ENCODE measurements around the gene ZNF605.
"Not testable (repeated sequence)": the region's sequence is repeated elsewhere in the genome, so short reads cannot be mapped to it uniquely, and the experiment has no call there.

Gene ZNF605

DNA sequence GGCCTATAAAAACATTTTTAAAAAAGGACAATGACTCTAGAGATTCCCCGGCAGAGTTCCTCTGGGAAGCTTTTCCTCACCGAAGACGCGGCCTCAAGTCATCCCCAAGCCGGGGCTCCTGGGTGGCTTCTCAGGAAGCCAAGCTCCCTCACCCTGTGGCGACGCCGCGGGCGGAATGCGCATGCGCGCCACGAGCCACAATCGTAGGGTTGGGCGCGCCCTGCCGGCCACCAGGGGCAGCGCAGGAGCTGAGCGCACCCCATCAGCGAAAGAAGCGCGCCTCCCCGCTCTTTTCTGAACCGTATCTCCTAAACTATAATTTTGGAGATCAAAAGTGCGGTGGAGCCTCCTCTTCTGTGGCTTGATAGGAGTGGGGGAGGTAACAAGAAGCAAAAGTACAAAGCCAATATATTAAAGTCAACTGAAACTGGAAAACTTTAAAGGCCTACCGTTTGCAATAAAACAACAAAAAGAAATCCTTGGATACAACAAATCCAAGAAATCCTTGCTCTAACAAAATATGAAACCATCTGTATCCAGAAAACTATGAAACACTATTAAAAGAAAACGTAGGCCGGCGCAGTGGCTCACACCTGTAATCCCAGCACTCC is 51.3 kb downstream of the ZNF605 start:
- Histone ChIP-seq H3K9me3 (ENCODE audit: control insufficient read depth in 1 of 2, low read length in 2 of 2) (peaks cover 0 to 2% of the 10 kb centered on the region in 2 donors), H3K27ac (ENCODE audit: low read length) (no peak overlapping the region), H3K4me3 (ENCODE audit: low read depth in 1 of 2, low read length in 2 of 2) (peak overlapping the region in 1 of 2 donors; percentile 42), H3K4me1 (ENCODE audit: control insufficient read depth in 1 of 2, insufficient read depth in 2 of 2, low read length in 2 of 2) (no peaks in the 10 kb centered on the region), H3K27me3 (ENCODE audit: low read depth, low read length) (no peaks in the 10 kb centered on the region), H3K36me3 (ENCODE audit: control insufficient read depth in 1 of 2, insufficient read depth in 2 of 2, low read length in 2 of 2) (no peaks in the 10 kb centered on the region)

DNA sequence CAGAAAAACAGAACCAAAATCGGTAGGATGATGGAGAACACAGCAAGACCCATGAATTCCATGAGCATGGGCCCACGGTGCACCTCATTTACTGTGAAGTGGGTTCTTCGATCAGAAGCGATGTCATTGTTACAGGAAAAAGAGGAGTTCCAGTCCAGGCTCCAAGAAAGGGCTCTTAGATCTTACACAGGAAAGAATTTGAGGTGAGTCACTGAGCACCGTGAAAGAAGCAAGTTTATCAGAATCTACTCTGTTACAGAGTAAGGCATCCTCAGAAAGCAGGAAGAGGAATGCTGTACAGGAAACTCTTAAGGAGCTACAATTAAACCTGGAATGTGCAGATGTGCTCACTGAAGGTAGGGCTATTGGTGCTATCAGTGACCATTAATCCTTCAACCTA is 57.1 kb downstream of the ZNF605 start:
- Histone ChIP-seq H3K27ac (ENCODE audit: low read length) (no peak overlapping the region), H3K4me1 (ENCODE audit: control insufficient read depth in 1 of 2, insufficient read depth in 2 of 2, low read length in 2 of 2) (no peaks in the 10 kb centered on the region), H3K9me3 (ENCODE audit: control insufficient read depth in 1 of 2, low read length in 2 of 2) (no peaks in the 10 kb centered on the region), H3K27me3 (ENCODE audit: low read depth, low read length) (no peaks in the 10 kb centered on the region), H3K4me3 (ENCODE audit: low read depth in 1 of 2, low read length in 2 of 2) (no peak overlapping the region), H3K36me3 (ENCODE audit: control insufficient read depth in 1 of 2, insufficient read depth in 2 of 2, low read length in 2 of 2) (no peaks in the 10 kb centered on the region)

DNA sequence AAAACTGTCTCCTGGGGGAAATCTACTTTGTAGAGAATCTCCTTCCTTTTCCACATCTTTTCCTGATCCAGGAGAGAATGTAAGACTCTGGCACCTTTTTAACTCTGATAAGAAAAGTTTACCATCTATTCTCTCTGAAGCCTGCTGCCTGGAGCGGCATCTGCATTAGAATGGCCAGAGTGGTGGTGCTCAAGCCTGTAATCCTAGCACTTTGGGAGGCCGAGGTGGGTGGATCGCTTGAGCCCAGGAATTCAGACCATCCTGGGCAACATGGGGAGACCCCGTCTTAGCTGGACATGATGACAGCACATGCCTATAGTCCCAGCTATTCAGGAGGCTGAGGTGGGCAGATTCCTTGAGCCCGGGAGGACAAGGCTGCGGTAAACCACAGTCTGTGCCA is 67.3 kb downstream of the ZNF605 start:
- Histone ChIP-seq H3K4me1 (ENCODE audit: control insufficient read depth in 1 of 2, insufficient read depth in 2 of 2, low read length in 2 of 2) (peaks cover 0 to 6% of the 10 kb centered on the region in 2 donors), H3K27ac (ENCODE audit: low read length) (no peak overlapping the region), H3K4me3 (ENCODE audit: low read depth in 1 of 2, low read length in 2 of 2) (peak overlapping the region in 1 of 2 donors; percentile 91), H3K36me3 (ENCODE audit: control insufficient read depth in 1 of 2, insufficient read depth in 2 of 2, low read length in 2 of 2) (no peaks in the 10 kb centered on the region), H3K9me3 (ENCODE audit: control insufficient read depth in 1 of 2, low read length in 2 of 2) (no peaks in the 10 kb centered on the region), H3K27me3 (ENCODE audit: low read depth, low read length) (no peaks in the 10 kb centered on the region)

DNA sequence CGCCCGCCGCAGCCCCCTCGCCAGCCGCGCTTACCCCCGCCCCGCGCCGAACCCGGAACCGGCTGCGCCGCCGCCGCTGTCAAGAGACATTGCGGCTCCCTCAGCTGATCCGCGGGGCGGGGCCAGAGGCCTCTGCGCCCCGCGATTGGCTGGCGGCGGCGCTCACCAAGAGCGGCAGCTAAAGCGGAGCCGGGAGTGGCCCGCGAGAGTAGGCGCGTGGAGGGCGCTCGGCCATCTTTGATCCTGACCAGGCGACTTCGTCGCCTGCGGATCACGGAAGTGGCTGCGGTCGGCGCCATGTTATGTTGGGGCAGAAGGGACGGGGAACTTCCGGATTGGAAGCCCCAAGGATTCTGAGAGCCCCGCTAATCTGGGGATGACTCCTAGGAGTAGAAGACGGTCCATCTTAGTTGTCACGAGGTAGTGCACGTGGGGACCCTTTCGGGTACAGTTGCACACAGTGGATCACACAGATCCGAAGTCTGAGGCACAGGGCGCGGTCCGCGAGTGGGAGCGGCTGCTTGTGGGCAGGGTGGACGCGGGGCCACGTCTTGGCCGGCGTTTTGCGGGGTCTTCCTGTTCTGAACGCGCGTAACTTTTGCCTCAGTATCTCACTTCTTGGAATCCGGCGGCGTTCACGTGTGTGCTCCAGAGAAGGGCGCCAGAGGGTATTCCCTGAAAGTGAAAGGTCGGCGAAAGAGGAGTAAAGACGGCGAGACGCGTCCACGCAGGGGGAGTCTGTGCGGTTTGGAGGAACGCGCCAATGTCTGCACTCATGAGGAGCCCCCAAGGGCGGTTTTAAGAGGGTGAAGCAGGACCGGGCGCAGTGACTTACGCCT is 68.4 kb downstream of the ZNF605 start, which contains the start of gene CHFR:
Gene CHFR, minus strand, starts transcription at position 93 of the 839 bp plus-strand sequence. CDS start 277 bp downstream, outside the sequence.
- Histone ChIP-seq H3K27ac (ENCODE audit: low read length) (peak within 1 kb of the TSS; percentile 97), H3K9me3 (ENCODE audit: control insufficient read depth in 1 of 2, low read length in 2 of 2) (no peaks in the 10 kb centered on the region), H3K27me3 (ENCODE audit: low read depth, low read length) (no peaks in the 10 kb centered on the region), H3K4me1 (ENCODE audit: control insufficient read depth in 1 of 2, insufficient read depth in 2 of 2, low read length in 2 of 2) (peaks cover 0 to 6% of the 10 kb centered on the region in 2 donors), H3K36me3 (ENCODE audit: control insufficient read depth in 1 of 2, insufficient read depth in 2 of 2, low read length in 2 of 2) (no peaks in the 10 kb centered on the region), H3K4me3 (ENCODE audit: low read depth in 1 of 2, low read length in 2 of 2) (peak within 1 kb of the TSS; percentile 88 to 91)

DNA sequence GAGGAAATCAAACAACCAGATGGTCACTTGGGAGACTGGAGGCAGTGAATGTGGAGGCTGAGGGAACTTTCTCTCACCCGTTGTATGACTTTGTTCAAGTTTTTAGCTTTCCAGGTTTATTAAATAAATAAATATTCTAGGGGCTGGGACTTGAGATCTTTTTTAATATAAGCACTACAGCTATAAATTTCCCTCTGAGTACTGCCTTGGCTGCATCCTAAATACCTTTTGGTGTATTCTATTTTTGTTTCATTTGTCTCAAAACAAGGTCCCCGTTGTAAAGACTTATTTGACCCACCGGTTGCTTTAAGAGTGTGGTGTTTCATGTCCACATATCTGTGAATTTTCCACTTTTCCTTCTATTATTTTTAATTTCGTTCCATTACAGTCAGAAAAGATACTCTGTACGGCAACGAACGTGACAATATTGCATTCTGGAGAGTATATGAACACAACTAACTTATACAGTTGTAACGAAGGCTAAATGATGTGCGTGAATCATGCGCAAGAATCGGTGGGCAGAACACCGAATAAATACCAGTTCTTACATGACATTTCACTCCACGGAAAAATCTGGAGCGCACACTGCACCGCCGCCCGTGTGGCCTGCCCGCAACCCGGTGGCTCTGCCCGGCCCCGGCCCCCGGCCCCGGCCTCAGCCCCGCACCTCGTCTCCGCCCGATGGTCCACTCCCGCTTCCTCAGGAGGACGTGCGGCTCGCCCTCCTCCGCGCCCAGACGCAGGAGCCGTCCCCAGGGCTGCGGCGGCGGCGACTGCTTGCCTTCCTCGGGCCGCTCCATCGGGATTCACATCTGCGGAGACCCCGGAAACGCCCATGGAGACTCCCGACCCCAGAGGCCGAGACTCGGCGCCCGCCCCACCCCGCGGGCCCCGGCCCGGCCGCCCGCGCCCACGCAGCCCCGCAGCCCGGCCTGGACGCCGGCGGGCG is 69.3 kb downstream of the ZNF605 start:
- Histone ChIP-seq H3K36me3 (ENCODE audit: control insufficient read depth in 1 of 2, insufficient read depth in 2 of 2, low read length in 2 of 2) (no peaks in the 10 kb centered on the region), H3K9me3 (ENCODE audit: control insufficient read depth in 1 of 2, low read length in 2 of 2) (no peaks in the 10 kb centered on the region), H3K27me3 (ENCODE audit: low read depth, low read length) (no peaks in the 10 kb centered on the region), H3K4me3 (ENCODE audit: low read depth in 1 of 2, low read length in 2 of 2) (peak overlapping the region; percentile 73 to 88), H3K4me1 (ENCODE audit: control insufficient read depth in 1 of 2, insufficient read depth in 2 of 2, low read length in 2 of 2) (peaks cover 0 to 12% of the 10 kb centered on the region in 2 donors), H3K27ac (ENCODE audit: low read length) (peak overlapping the region; percentile 23)

DNA sequence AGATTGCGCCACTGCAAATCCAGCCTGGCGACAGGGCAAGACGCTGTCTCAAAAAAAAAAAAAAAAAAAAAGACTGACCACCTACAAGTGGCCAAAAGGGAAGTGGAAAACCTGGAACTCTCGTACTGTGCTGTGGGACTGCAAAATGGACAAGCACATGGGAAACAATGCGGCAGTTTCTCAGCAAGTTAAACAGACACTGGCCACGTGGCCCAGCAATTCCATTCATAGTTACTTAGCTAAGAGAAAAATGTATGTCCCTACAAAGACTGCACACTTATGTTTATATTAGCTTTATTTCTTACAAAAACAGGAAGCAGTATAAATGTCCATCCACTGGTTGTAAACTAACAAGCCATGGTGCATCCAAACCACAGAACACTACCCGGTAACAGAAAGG is 74.3 kb downstream of the ZNF605 start:
- no peaks in the 10 kb centered on the region for H3K9me3 ChIP-seq (ENCODE audit: control insufficient read depth in 1 of 2, low read length in 2 of 2)
- H3K36me3 ChIP-seq (ENCODE audit: control insufficient read depth in 1 of 2, insufficient read depth in 2 of 2, low read length in 2 of 2): peaks cover 8 to 12% of the 10 kb centered on the region in 2 donors
- peaks cover 0 to 17% of the 10 kb centered on the region in 2 donors for H3K4me1 ChIP-seq (ENCODE audit: control insufficient read depth in 1 of 2, insufficient read depth in 2 of 2, low read length in 2 of 2)
- H3K27me3 ChIP-seq (ENCODE audit: low read depth, low read length): no peaks in the 10 kb centered on the region
- H3K27ac ChIP-seq (ENCODE audit: low read length): no peak overlapping the region
- H3K4me3 ChIP-seq (ENCODE audit: low read depth in 1 of 2, low read length in 2 of 2): no peak overlapping the region

DNA sequence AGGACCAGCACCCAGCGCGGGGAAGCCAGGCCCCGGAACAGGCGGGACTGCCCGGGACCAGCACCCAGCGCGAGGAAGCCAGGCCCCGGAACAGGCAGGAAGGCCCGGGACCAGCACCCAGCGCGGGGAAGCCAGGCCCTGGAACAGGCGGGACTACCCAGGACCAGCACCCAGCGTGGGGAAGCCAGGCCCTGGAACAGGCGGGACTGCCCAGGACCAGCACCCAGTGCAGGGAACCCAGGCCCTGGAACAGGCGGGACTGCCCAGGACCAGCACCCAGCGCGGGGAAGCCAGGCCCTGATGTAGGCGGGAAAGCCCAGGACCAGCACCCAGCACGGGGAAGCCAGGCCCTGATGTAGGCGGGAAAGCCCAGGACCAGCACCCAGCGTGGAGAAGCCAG is 81.5 kb downstream of the ZNF605 start:
- H3K36me3 ChIP-seq (ENCODE audit: control insufficient read depth in 1 of 2, insufficient read depth in 2 of 2, low read length in 2 of 2): peaks cover 47 to 74% of the 10 kb centered on the region in 2 donors
- H3K27me3 ChIP-seq (ENCODE audit: low read depth, low read length); H3K9me3 ChIP-seq (ENCODE audit: control insufficient read depth in 1 of 2, low read length in 2 of 2); H3K27ac ChIP-seq (ENCODE audit: low read length); H3K4me1 ChIP-seq (ENCODE audit: control insufficient read depth in 1 of 2, insufficient read depth in 2 of 2, low read length in 2 of 2); H3K4me3 ChIP-seq (ENCODE audit: low read depth in 1 of 2, low read length in 2 of 2): not testable (repeated sequence)

DNA sequence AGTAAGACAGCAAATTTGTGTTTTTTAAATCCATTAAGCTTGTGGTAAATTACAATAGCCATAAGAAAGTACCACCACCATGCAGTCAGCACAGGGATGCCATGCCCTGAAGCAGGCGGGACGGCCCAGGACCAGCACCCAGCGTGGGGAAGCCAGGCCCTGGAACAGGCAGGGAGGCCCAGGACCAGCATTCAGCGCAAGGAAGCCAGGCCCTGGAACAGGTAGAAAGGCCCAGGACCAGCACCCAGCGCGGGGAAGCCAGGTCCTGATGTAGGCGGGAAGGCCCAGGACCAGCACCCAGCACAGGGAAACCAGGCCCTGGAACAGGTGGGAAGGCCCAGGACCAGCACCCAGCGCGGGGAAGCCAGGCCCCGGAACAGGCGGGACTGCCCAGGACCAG is 81.9 kb downstream of the ZNF605 start:
- peaks cover 51 to 78% of the 10 kb centered on the region in 2 donors for H3K36me3 ChIP-seq (ENCODE audit: control insufficient read depth in 1 of 2, insufficient read depth in 2 of 2, low read length in 2 of 2)
- no peaks in the 10 kb centered on the region for H3K27me3 ChIP-seq (ENCODE audit: low read depth, low read length)
- no peak overlapping the region for H3K27ac ChIP-seq (ENCODE audit: low read length)

DNA sequence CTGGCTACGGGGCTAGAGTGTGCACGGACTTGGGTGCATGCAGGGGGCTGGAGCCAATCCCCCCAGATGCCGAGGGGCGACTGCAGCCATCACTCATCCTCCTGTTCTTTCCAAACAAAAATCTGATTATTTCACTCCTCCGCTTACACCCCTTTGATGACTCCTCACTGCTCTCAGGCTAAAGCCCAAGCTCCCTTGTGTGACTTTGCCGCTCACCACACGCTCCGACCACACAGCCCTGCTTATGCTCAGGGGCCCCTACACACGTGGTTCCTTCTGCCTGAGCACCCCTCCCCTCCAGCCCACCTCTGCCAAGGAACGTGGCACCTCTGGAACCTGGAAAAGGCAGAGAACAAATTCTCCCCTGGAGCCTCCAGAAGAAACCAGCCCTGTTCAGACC is 82.4 kb downstream of the ZNF605 start:
- no peaks in the 10 kb centered on the region for H3K4me1 ChIP-seq (ENCODE audit: control insufficient read depth in 1 of 2, insufficient read depth in 2 of 2, low read length in 2 of 2)
- no peak overlapping the region for H3K27ac ChIP-seq (ENCODE audit: low read length)
- H3K9me3 ChIP-seq (ENCODE audit: control insufficient read depth in 1 of 2, low read length in 2 of 2): no peaks in the 10 kb centered on the region
- H3K36me3 ChIP-seq (ENCODE audit: control insufficient read depth in 1 of 2, insufficient read depth in 2 of 2, low read length in 2 of 2): peaks cover 52 to 80% of the 10 kb centered on the region in 2 donors
- no peaks in the 10 kb centered on the region for H3K27me3 ChIP-seq (ENCODE audit: low read depth, low read length)
- H3K4me3 ChIP-seq (ENCODE audit: low read depth in 1 of 2, low read length in 2 of 2): no peak overlapping the region

More for the DNA sequence above, 81.9 kb downstream of the ZNF605 start:
- H3K4me1 ChIP-seq (ENCODE audit: control insufficient read depth in 1 of 2, insufficient read depth in 2 of 2, low read length in 2 of 2): no peaks in the 10 kb centered on the region
- no peaks in the 10 kb centered on the region for H3K9me3 ChIP-seq (ENCODE audit: control insufficient read depth in 1 of 2, low read length in 2 of 2)
- H3K4me3 ChIP-seq (ENCODE audit: low read depth in 1 of 2, low read length in 2 of 2): no peak overlapping the region

DNA sequence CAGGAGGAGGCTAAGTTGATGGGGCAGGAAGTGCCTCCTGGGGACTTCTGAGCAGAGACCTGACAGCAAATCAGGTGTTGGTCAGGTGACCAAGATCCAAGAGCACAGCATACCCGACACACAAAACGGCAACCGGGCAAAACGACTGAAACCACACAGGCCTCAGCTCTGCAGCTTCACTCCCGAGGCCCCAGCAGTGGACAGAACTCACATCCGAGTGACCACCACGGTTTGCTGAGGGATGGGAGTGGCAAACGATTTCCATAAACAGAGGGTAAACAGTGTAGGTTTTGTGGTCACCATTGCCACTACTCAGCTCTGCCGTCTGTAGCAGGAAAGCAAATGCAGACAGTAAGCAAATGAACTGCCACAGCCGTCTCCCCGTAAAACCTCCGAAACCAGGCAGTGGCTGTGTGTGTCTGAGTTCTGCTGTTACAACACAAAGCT is 83.1 kb downstream of the ZNF605 start:
- peaks cover 52 to 80% of the 10 kb centered on the region in 2 donors for H3K36me3 ChIP-seq (ENCODE audit: control insufficient read depth in 1 of 2, insufficient read depth in 2 of 2, low read length in 2 of 2)
- no peaks in the 10 kb centered on the region for H3K27me3 ChIP-seq (ENCODE audit: low read depth, low read length)
- H3K9me3 ChIP-seq (ENCODE audit: control insufficient read depth in 1 of 2, low read length in 2 of 2): no peaks in the 10 kb centered on the region
- no peak overlapping the region for H3K4me3 ChIP-seq (ENCODE audit: low read depth in 1 of 2, low read length in 2 of 2)
- no peaks in the 10 kb centered on the region for H3K4me1 ChIP-seq (ENCODE audit: control insufficient read depth in 1 of 2, insufficient read depth in 2 of 2, low read length in 2 of 2)
- H3K27ac ChIP-seq (ENCODE audit: low read length): no peak overlapping the region
